Stimulated activated CD8-positive, alpha-beta memory T cell treated with anti-CD3 and anti-CD28 coated beads, Interleukin-7, amount 100 ng/mL, for 24 hours (primary cell): ENCODE measurements around the gene TSPOAP1.

ENCODE experiments used
- DNase-seq: peaks from one replicate; pipeline ENCODE4 v3.0.0-alpha.2; 2020; ENCODE audit warnings: low read depth

TSPOAP1 gene

DNA sequence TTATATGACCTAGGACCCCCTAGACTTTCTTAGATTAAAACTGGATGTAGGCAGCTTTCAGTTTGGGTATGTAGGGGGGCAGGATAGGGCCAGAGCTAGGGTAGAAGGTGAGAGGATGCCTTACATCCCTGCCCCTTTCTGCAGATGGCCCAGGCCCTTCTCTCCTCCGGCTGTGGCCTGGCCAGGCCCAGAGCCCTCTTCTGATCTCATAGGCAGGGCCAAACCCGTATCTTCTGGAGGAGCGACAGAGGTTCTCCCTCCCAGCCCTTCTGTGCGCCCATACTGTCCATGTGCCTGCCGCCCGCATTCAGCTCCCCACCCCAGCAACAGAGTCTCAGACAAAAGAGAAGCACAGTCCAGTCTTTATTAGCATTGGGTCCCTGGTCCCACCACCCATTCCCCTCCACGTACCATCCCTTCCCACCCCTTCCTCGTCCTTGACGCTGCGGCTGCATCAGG lies 2.0 kb upstream of the TSPOAP1 start:
- DNase-seq = no peak

DNA sequence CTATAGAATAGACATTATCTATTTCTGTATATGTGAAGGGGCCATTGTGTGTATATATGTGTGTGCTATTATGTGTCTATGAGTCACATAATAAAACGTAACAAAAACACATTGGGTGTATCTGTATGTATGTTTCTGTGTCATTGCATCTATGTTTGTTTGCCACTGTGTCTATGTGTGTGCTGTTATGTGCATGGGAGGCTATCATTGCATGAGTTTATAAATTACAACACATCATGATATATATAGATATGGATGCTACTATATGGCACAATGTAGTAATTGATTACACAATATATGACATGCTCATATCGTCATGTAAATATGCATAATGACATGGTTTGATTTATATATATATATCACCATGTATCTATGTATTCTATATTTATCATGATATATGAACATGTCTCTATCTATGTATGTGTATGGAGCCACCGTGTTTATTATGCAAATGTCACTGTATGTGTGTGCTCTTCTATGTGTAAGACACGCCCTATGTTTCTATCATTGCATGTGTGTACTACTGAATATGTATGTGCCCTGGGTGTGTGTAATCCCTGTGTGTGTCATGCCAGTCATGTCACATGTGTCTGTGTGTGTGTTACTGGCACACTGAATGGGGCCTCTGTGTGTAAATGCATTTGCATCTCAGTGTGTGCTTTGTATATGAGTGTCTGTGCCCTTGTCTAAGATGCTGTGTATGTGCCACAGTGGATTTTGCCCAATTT lies 1.4 kb upstream of the TSPOAP1 start:
- DNase-seq = no peak

DNA sequence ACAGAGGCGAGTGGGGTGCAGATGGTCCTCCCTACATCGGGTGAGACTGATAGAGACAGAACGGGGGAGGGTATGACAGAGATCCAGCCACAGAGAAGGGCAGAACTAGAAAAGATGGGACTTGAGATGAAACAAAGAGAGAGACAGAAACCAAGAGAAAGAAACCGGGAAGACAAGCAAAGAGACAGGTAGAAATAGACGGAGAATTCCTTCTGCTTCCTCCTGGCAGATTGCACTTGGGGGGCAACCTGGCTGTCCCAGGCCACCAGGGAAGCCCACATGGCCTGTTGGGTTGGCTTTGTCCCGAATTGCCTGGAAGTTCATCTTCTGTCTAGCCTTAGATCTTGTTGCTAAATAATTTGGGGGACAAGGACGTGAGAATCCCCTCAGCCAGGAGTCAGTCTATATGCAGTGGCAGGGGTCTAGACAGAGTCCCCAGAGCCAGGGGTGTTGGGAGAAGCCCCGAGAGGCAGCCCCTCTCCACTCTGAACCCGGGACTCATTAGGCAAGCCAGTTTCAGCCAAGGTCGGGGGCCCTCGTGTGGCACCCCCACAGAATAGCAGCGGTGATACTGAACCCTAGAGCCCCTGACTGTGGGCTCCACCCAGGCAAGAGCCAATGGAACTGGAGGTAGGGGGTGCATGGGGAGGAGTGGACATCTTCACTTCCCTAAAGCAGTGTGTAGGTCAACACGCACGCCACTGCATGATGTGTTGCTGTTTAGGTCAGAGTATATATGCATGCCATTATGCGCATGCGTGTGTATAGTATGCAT lies 627 bp upstream of the TSPOAP1 start:
- DNase-seq = peak; percentile 79

DNA sequence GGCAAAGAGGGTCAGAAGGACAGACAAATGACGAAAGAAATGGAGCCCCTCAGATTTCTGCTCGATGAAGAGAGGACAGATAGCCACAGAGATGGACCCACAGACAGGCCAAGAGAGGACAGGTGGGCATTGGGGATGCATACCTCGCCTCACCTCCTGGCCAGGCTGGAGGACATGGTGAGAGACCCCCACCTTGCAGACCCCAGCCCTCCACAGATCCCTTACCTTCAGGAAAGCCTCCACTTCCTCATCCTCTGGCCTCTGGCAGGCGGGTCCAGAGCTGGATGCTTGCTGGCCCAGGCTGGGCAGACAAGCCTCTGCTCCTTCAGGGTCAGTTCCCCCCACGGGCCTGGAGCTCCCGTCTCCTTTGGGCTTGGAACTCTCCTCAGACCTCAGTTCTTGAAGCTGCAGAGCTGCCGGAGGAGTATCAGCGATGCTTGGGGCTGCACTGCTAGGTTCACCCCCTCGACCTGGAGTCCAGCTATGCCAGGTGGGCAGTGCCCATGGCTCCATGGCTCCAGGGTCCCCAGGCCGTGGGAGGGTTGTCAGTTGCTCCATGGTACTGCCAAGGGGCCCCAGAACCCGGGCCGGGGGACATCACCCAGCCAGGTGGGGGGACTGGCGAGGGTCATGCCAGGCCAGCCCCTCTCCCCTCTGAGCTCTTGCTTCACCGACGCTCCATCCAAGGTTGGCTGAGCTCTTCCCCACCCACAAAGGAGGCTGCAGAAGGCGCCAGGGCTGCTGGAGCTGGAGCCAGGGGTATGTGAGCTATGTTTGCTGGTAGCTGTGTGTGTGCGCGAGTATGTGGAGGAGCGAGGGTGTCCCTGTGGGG lies 1.0 kb downstream of the TSPOAP1 start:
- DNase-seq = no peak

DNA sequence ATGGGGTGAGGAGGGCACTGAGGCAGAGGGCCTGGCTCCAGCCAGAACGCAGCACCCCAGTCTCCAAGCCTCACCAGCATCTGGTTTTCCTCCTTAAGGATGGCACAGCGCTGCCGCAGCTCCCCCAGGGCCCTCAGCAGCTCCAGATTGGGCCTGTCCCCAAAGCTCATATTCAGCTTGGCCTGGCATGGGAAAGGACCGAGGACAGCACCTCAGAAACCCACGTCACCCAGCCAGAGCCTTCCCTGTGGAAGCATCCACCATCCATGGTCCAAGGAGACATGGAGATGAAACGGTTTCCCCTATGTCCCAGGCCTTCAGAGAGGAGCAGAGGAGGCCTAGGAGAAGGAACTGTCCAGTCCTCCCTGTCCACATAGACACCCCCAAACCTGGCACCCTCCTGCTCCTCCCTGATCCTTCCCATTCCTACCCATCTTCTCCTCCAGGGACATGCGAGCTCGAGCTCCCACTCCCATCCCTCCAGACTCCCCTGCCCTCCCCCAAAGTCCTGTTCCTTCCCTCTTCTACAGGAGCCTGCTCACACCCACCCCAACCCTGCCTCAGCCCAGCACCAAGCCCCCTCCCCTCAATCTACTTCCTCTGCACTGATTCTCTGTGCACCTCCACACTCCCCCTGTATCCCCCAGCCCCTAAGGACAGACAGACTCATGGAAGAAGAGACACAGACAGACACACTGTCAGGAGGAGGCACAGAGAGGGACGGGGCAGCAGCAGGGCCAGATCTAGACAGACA lies 1.8 kb downstream of the TSPOAP1 start:
- no peak for DNase-seq

DNA sequence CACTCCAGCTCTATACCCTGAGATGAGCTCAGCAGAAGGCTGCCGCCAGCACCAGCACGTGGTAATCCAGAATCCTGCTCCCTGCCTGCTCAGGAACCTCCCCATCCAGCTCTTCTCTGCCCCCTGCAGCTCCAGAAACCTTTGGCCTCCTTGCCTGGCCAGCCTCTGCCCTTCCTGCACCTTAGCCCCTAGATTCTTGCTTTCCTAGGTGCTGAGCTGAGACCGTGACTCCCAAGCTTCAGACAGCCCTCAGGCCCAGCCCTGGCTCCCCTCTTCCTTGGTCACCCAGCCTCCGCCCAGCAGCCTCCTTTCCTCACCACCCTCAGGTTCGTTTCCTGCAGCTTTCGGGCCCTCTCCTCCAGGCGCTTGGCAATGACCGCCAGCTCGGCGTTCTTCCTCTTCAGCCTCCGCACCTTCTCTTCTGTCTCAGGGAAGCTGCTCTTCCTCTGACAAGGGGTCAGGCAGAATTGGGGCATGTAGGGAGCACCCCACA lies 2.6 kb downstream of the TSPOAP1 start:
- no peak for DNase-seq

DNA sequence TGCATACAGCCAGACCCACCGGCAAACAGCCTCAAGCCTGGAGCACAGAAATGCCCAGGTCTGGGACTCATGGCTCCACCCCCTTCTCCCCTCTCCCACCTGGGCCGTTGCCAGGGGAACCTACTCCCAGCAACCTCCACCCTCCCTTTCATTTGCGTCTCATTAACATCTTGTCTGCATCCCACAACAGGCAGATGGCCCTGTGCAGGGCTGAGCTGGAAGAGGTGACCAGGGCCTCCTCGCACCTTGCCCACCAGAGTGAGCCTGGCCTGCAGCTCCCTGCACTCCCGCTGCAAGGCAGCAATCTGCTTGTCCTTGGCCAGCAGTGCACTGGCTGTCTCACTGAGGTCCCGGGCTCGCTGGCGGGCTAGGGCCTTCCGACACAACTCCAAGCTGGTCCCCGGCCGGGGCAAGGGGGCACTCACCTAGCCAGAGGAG lies 3.3 kb downstream of the TSPOAP1 start:
- DNase-seq = no peak

DNA sequence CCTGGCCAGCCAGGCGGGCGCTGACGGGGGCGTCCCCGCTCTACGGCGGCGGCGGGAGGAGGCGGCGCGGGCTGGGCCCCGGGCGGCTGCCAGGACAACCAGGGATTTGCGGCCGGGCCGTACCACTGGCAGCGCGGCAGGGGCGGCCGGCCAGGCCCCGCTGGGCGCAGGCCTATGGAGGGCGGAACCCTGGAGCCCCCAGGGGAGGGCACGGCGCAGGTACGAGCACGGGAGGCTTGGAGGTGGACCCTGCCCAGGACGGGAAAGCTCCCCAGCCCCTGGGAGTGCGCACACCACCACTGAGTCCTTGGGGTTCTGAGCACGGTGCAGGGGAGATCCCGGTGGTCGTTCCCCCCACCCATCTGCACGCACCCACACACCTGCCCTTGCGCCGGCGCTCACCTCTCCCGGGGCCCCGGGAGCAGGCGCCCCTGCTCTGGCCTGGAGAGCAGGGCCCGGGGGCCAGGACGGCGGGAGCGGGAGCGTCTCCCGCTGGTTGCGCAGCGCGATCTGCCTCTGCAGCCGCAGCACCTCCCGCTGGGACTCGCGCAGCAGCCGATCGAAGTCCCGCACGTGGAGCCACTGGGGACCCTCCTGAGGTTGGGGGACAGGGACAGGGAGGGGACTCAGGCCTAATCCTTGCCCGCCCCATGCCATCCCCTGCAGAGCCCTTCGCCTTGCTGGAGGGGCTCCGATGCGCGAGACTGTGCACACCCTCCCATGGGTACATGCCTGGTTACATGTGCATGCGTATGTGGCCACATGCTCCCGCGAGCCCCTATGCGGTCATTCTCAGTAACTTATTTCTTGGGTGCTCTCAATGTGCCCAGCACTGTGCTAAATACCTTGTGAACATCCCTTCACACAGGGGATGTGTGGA lies 3.9 kb downstream of the TSPOAP1 start:
- no peak for DNase-seq

DNA sequence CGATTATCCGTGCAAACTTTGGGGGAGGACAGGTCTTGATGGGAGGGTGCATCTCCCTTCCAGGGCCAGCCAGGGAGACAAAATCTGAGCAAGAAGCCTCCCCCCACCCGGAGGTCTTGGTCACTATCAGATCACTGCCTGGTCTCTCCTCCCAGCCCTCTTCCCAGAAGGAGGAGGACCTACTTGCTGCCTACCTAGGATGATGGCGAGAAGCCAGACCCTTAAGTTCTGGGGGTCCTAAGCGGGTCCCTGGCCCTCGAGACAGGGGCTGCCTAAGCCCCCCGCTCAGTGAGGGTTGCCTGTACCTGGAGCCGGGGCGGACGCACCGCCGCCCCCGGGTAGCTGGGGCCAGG lies 4.6 kb downstream of the TSPOAP1 start:
- DNase-seq = no peak

DNA sequence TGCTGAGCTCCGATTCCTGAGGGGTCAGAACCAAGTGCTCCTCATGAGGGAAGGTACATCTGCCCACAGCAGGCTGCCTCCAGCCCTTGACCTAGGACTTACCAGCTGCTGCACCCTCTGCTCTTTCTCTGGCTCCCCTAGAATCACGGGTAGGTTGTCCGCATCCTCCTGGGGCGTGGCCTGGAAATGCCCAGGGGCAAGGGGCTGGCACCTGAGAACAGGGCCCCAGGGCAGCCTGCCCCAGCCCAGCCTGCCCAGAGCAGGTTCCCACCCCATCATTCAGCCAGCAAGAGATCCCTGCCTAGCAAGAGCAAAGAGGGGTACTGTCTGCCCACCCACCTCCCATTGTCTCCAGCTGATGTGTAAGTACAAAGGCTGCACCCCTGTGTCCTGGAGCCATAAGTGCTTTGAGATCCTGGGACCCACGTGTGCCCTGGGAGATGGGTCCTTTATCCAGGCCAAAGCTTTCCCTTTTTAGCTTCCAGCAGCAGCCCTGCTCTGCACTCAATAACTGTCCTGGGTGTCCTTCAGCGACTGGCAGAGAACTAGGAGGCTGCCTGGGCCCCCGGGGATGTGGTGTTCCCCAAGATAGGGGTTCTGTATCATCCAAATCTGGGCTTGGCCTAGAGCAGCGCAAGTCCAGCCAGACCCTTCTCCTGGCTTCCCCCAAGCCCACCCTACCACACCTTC lies 5.1 kb downstream of the TSPOAP1 start:
- no peak for DNase-seq

DNA sequence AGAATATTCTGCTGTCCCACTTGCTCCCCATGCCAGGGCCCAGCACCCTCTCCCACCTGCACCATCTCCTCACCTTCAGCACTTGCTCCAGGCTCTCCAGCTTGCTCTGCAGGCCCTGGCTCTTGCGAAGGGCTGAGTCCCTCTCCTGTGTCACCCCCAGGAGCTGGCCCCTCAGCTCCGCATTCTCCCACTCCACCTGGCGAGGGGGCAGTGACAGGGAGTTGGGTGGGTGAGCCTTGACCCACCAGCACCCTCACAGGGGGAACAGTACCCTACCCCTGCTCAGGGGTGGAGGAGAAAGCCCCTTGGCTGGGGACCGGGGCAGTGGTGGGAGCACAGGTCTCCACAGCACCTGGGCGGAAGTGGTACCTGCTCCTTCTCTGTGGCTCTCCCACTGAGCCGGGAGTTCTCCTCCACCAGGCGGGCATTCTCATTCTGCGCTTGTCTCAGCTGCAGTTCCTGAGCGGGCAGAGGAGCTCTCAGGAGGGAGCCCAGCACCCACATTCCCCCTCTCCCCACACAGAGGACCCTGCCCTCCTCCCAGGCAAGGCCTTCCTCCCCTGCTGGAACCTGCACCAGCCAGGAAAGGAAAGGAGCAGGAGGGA lies 5.9 kb downstream of the TSPOAP1 start:
- no peak for DNase-seq

DNA sequence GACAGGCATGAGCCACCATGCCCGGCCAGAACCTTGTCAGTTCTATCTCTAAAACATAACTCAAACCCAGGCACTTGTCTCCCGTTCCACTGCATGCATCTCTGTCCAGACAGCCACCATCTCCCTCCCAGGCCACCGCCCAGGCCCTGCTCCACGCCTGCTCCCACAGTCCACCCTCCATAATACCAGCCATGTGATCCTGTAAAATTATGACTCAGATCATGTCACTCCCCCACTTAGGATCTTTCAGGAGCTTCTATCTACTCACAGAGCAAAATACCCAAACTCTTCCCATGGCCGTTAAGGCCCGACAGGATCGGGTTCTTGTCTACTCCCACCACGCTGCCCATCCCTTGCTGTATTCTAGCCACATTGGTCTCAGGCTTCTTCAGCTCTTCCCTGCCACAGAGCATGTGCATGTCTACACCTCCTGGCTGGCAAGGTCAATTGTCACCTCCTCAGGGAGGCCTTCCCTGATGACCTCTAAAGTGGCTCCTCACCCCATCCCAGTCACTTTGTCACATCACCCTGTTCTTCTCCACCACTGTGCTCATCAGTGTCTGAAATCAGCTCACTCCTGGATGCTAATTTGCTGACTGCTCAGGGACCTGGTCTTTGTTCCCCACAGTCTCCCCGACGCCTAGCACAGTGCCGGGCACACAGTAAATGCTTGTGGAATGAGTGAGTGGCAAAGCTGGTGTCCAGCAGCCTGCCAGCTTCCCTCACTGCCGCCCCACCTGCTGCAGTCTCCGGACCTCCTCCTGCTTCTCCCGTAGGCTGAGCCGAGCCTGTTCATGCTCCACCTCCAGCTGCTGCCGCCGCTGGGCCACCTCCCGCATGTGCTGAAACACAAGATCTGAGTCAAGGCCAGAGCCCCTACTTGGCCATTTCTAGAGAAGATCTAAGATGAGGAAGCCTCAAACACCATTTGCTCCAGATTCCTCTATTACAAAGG lies 6.7 kb downstream of the TSPOAP1 start:
- DNase-seq = no peak

DNA sequence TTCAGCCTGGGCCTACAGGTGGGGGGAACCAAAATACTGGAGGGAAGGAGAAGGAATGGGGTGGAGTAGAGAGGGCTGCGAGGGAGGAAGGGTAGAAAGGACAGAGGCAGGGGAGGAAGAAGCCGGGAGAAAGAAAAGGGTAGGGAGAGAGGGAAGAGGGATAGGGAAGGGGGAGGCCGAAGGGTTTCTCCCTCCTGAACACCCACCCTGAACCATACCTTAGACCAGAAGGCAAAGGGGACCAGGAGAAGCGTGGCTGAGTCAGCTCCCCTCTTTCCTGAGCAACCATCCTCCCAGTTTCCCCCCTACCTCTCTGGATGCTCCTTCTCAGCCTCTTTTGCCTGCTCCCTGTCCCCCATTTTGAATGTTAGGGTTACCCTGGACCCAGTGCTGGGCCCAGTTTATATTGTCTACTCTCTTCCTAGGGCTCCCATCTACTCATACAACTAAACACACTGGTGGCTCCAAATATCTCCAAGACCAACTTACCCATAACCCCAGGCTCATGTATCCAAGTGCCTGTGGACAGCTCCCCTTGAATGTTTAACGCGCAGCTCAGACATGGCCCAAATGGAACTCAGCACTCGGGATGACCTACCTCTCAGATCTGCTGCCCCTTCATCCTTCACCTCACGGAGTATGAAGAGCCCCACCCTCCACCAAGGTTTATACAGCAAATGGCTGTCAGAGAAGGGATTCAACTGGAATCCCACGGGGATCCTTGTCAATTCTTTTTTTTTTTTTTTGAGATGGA lies 7.8 kb downstream of the TSPOAP1 start:
- no peak for DNase-seq

DNA sequence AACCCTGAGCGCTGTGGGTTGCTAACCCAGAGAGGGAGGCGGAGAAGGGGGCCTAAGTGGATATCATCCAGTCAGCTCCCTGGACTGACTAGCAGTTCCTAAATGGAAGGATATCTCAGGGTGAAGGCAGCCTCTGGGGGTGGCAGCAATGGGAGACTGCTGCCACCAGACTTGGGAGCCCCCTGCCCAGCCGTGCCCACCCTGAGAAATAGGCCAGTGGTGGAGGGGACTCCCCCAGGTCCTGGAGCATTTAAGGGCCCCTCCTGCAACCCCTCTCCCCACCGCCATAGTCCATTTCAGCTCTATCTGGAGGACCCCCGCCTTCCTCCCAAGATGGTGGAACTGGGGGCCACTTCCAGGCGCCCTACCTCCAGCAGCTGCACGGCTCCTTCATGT lies 8.4 kb downstream of the TSPOAP1 start:
- no peak for DNase-seq

DNA sequence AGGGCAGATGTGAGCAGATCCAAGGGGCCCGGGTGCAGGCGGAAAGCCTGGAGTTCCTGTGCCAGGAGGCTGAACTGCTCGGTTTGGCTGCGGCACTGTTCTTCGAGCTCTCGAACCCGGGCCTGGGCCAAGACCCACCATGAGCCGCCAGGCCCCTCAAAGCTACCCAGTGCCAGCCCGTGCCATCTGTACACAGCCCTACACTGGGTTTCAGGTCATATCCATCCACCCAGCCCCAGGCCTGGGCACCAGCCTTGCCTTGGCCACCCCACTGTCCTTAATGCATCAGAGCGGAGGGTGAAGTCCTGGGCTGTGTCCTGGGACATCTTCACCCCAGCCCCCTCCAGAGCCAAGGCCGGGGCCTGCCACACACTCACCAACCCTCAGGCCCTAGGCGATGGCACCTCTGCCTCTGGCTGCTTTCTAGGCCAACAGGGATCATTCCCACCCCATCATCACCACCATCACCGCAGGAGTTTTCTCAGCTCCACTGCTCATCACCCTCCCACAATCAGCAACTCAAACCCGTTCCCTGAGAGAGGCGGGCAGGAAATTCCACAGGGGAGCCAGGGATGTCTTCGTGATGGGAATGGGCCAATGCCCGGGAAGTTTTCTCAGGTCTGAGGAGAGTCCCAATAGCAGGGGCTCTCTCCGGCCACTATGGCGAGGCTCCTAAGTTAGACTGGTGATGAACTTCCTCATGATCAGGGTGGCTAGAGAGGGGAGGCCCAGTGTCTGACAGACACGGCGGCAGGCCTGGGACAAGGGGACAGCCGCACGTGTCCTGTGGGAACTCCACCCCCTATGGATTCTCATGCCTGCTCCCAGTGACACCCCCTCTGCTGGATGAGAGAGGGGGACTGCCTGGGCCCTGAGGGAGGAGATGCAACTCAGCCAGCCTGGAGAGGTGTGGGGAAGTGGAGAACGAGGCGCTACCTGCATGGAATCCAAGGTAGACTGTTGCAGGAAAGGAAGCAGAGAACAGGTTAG lies 9.1 kb downstream of the TSPOAP1 start:
- no peak for DNase-seq

DNA sequence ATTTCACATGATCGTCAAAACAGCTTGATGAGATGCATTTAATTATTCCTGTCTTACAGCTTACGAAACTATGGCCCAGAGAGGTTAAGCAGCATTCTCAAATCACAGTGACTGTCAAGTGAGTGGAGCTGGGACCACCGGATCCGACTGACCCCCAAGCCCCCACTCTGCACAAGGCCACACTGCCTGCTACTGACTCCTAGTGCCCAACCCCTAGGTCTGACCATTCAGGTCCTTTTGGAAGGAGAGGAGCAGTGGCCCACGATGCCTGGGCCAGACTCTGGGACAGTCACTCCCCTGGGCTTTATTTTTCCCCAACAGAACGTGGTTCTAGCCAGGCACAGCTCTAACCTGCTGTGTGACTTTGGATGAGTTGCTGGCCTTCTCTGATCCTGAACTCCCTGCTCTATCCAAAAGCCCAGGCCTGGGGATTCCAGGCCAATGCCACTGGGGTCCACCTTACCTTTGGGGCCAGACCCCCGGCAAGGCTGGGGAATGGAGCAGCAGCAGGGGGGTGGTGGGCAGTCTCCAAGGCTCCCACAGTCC lies 9.9 kb downstream of the TSPOAP1 start:
- DNase-seq = no peak
